ENCODE results near the gene C10orf53. TPM values are rescaled to one million over a fixed set of nuclear protein-coding genes. Genes with fewer than 3 reads are reported as not detected.

The C10orf53 gene
- polyA plus RNA-seq, 2 of the 4 experiments (the other 2 are of a cell fraction) = not detected

DNA sequence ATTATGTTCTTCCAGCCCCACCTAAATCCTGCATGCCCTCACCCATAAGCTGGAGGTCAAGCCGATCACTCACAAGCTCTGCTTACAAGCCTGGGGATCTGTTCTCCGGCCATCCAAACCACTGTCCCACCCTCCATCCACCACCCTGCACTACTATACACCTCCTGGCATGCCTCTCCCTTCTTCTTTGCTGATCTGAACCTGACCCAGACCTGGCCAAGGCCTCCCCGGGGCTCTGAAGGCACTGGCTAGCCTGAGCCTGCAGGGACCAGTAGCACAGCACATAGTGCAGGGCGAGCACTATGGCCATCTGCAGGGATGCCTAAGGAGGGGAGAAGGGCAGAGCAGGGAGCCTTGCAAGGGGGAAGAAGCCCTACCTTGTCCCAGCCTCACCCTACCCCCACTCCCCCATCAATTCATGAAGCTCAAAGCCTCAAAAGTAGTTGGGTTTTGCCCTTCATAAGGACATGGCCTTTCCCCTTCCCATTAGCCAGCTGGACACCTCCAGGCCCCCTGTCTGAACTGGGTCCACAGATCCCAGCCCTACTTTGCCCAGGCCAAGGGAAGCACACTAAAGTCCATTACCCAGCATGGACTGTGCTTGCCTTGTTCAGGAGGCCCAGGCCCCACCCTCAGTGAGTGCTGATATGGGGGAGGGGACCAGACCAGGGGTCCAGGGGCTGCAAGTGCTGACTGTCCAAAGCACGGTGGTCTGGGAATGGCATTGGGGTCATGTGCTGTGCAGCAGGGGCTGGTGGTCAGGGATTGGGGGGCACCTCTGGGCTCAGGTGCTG, 36.0 kb upstream of the C10orf53 start:
- Histone ChIP-seq H3K4me2 (no peak overlapping the region), H3K27ac (no peak overlapping the region), H3K9me3 (no peaks in the 10 kb centered on the region), H3K4me1 (no peaks in the 10 kb centered on the region), H3K4me3 (no peak overlapping the region)
- DNase-seq (ENCODE audit: low read depth in 1 of 2, low spot score in 1 of 2) (no peak), ATAC-seq (no peak), FAIRE-seq (no peak)
- no peak for TF ChIP-seq CBX8 (IDR thresholded peaks at IDR 0.05)
- TF ChIP-seq ZC3H11A (IDR thresholded peaks at IDR 0.05) = no peak
- no peak for TF ChIP-seq CHD2 (IDR thresholded peaks at IDR 0.05; ENCODE audit: low read length, partially characterized antibody)
- no peak for TF ChIP-seq CEBPB (IDR thresholded peaks at IDR 0.05)
- TF ChIP-seq JUN (IDR thresholded peaks at IDR 0.05) = no peak
- TF ChIP-seq, protein P1, sequence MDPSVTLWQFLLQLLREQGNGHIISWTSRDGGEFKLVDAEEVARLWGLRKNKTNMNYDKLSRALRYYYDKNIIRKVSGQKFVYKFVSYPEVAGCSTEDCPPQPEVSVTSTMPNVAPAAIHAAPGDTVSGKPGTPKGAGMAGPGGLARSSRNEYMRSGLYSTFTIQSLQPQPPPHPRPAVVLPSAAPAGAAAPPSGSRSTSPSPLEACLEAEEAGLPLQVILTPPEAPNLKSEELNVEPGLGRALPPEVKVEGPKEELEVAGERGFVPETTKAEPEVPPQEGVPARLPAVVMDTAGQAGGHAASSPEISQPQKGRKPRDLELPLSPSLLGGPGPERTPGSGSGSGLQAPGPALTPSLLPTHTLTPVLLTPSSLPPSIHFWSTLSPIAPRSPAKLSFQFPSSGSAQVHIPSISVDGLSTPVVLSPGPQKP (IDR thresholded peaks at IDR 0.05; ENCODE audit: low read depth, low read length) = no peak
- TF ChIP-seq, protein P2, sequence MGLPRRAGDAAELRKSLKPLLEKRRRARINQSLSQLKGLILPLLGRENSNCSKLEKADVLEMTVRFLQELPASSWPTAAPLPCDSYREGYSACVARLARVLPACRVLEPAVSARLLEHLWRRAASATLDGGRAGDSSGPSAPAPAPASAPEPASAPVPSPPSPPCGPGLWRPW (IDR thresholded peaks at IDR 0.05) = no peak
- ChIA-PET POLR2A (no interaction called here), CTCF (interaction anchor here (1.2 kb wide), 1 partner anchor 19 kb away, joined by 3 read pairs; no protein-coding TSS in a partner anchor)
- 13% methylated on average over 3 of the region's 5 CpGs for WGBS (ENCODE audit: missing lambda C conversion rate)

DNA sequence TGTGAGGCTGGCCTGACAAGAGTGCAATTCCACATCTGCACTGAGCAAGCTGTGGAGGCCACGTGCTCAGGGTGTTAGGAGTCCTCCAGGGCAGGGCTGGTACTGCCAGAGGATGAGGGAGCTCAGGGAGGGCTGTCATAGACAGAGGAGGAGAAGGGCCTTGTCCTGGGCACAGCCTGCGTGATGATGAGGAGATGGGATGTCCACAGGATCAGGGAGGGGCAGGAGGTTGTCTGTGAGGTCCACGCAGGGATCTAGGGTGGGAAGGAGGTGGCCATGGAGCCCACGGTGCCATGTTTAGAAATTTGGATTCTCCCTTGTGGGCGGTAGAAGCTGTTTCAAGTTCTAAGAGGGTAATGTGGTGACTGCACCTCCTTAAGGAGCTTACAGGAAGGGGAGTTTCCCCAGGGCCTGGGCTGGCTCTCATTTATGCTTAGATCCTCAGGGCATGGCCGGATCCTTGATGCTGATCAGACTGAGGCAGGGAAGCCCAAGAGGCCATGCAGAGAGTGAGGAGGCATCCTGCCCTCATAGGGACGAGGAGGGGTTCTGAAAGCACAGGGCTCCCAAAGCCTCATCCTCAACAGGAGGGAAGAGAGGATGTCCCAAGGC, 35.3 kb upstream of the C10orf53 start:
- CTCF ChIA-PET = no interaction called here
- FAIRE-seq = no peak
- H3K4me3 ChIP-seq = no peak overlapping the region
- TF ChIP-seq FOSL2 (IDR thresholded peaks at IDR 0.05) = no peak
- TF ChIP-seq FOSL2 (CRISPR knock-in tag; IDR thresholded peaks at IDR 0.05) = no peak
- no peak for TF ChIP-seq RFX5 (IDR thresholded peaks at IDR 0.05)
- TF ChIP-seq, protein P1 (IDR thresholded peaks at IDR 0.05; ENCODE audit: low read depth, low read length) = no peak
- TF ChIP-seq ZNF302 (CRISPR knock-in tag; IDR thresholded peaks at IDR 0.05) = no peak
- H3K4me1 ChIP-seq = no peaks in the 10 kb centered on the region
- no peak for DNase-seq (ENCODE audit: low read depth in 1 of 2, low spot score in 1 of 2)
- POLR2A ChIA-PET = no interaction called here
- no peak overlapping the region for H3K4me2 ChIP-seq
- no peak overlapping the region for H3K27ac ChIP-seq
- H3K9me3 ChIP-seq = no peaks in the 10 kb centered on the region
- ATAC-seq = no peak
- 3% methylated on average over 7 of the region's 7 CpGs for WGBS (ENCODE audit: missing lambda C conversion rate)

DNA sequence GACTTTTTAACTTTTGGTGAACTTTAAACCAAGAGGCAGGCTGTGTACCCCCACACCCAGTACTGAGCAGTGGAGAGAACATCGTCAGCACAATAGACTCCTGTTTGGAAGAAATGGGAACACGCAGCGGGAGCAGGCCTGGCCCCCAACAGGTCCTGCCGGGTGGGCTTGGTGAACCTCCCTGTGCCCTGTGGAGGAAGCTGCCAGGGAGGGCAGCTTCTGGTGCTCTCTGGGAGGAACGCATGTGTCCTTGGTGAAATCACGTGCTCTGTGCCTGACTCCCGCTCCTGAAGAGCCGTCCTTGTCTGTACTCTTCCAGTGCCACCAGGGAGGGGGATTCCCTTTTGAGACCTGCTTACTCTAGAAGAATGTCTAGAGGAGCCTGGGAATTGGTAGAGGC, 34.0 kb upstream of the C10orf53 start:
- H3K27ac ChIP-seq = no peak overlapping the region
- POLR2A ChIA-PET = no interaction called here
- CTCF ChIA-PET = interaction anchor here (0.6 kb wide), 1 partner anchor 809 kb away, joined by 3 read pairs; no protein-coding TSS in a partner anchor
- H3K4me1 ChIP-seq = no peaks in the 10 kb centered on the region
- 28% methylated on average over 8 of the region's 8 CpGs for WGBS (ENCODE audit: missing lambda C conversion rate)
- no peaks in the 10 kb centered on the region for H3K9me3 ChIP-seq
- TF ChIP-seq, protein P3, sequence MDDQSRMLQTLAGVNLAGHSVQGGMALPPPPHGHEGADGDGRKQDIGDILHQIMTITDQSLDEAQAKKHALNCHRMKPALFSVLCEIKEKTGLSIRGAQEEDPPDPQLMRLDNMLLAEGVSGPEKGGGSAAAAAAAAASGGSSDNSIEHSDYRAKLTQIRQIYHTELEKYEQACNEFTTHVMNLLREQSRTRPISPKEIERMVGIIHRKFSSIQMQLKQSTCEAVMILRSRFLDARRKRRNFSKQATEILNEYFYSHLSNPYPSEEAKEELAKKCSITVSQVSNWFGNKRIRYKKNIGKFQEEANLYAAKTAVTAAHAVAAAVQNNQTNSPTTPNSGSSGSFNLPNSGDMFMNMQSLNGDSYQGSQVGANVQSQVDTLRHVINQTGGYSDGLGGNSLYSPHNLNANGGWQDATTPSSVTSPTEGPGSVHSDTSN (IDR thresholded peaks at IDR 0.05) = no peak
- DNase-seq (ENCODE audit: low read depth in 1 of 2, low spot score in 1 of 2) (no peak), FAIRE-seq (no peak), ATAC-seq (no peak)
- no peak overlapping the region for H3K4me2 ChIP-seq
- no peak overlapping the region for H3K4me3 ChIP-seq

All from A549 (cell line).